Retinal pigment epithelial cell (primary cell): ENCODE measurements around the gene CREBBP.
"Not testable (repeated sequence)": the region's sequence is repeated elsewhere in the genome, so short reads cannot be mapped to it uniquely, and the experiment has no call there.

ENCODE experiments used
- DNase-seq: peaks from one replicate; pipeline ENCODE4 v3.0.0-alpha.2; 2010; ENCODE audit warnings: low read depth
- H3K4me3 ChIP-seq: 2 replicates; pipeline ENCODE4 v1.5.1; 2011; ENCODE audit warnings: mild to moderate bottlenecking, low read length, control low read depth, moderate library complexity
- TF ChIP-seq, protein P1 (sequence below): conservative IDR thresholded peaks from 2 replicates; pipeline ENCODE4 v1.5.1; 2011; ENCODE audit warnings: low read depth, low read length, control low read depth, inconsistent platforms

CREBBP gene

DNA sequence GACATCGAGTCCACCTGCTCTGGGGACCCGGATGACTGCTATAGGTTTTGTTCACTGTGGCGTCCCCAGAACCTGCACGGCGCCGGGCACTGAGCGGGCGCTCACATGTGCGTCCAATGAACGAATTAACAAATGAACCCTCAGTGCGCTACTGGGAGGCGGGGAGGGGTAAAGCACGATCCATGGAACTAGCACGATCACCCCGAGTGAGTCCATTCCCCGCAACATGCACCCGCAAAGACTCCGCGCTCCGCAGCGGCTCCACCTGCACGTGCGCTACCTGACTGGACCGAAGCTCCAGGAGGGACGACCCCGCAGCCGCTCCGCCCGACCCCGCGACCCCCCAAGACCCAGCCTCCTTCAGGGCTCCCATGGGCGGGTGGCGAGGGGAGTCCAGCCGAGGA lies 163.7 kb downstream of the CREBBP start:
- no peak for DNase-seq
- TF ChIP-seq, protein P1, sequence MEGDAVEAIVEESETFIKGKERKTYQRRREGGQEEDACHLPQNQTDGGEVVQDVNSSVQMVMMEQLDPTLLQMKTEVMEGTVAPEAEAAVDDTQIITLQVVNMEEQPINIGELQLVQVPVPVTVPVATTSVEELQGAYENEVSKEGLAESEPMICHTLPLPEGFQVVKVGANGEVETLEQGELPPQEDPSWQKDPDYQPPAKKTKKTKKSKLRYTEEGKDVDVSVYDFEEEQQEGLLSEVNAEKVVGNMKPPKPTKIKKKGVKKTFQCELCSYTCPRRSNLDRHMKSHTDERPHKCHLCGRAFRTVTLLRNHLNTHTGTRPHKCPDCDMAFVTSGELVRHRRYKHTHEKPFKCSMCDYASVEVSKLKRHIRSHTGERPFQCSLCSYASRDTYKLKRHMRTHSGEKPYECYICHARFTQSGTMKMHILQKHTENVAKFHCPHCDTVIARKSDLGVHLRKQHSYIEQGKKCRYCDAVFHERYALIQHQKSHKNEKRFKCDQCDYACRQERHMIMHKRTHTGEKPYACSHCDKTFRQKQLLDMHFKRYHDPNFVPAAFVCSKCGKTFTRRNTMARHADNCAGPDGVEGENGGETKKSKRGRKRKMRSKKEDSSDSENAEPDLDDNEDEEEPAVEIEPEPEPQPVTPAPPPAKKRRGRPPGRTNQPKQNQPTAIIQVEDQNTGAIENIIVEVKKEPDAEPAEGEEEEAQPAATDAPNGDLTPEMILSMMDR: no peak
- H3K4me3 ChIP-seq: peak overlapping the region; percentile 86

DNA sequence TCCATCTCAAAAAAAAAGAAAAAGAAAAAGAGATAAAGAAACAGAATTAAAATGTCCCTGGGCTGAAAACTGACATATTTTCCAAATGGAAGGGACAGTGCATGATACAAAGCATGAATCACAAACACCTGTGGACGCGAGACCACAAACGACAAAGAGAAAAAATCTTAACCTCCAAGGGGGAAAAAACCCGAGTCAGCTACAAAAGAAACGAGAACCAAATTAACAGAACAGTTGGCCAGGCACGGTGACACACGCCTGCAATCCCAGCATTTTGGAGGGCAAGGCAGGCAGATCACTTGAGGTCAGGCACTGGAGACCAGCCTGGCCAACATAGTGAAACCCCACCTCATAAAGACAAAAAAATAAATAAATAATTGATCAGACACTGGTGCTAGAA lies 165.1 kb downstream of the CREBBP start:
- TF ChIP-seq, protein P1: no peak
- DNase-seq: no peak
- H3K4me3 ChIP-seq: no peak overlapping the region

DNA sequence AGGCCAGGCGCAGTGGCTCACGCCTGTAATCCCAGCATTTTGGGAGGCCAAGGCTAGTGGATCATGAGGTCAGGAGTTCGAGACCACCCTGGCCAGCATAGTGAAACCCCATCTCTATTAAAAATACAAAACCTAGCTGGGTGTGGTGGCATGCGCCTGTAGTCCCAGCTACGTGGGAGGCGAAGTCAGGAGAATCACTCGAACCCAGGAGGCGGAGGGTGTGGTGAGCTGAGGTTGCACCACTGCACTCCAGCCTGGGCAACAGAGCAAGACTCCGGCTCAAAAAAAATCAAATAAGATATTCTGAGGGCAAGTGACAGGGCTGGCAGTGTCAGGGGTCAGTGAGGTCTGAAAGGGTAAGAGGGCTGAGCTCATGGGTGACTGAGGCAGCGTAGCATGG lies 166.1 kb downstream of the CREBBP start:
- DNase-seq, H3K4me3 ChIP-seq: not testable (repeated sequence)

DNA sequence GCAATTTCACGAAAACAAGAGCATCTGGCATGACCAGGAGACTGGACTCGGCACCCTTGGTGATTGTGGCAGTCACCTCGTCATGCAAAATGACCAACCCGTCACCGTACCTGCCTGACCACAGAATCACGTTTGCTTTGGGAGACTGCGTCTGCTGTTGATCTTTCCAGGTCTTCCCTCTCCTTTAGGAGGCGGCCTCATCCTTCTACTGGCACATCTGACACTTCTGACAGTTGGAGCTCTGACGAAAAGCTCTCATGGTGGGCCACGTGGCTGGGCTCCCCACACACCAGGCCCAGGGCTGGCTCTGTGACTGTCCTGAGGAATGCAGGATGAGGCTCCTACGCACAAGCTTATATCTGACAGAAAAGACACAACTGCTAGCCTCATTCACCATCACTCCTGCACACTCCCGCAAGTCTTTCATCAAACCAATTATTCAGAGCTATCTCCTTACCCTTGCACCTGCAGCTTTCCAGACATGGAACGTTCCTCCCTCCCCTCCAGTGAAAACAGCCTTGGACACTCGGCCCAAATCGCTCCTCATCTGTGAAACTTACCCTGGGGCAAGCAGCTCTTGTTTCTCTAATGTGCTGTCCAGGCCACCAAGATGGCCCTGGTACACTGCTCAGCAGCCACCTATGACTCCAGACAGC lies 166.8 kb downstream of the CREBBP start:
- TF ChIP-seq, protein P1: no peak

DNA sequence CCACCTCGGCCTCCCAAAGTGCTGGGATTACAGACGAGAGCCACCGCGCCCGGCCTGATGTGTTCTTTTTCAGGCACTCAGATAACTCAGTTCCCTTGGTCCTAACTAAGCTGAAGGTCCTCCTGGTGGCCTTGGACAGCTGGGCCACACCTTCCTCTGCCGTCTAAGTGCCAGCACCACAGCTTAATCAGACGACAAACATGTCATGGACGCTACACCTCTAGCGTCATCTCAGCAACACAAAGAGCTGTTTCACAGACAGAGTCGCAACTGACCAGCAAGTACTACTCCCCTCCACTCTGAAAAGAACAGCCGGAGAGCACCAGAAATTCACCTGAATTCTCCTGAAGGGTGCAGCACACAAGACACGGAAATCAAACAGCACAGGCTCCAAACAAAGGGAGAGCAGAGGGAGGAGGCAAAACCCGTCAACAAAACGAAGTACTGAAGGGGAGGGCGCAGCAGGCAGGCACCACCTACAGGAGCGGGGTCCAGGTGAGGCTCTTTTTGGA lies 167.6 kb downstream of the CREBBP start:
- no peak overlapping the region for H3K4me3 ChIP-seq
- DNase-seq: no peak
- TF ChIP-seq, protein P1: no peak

More for the DNA sequence above, 166.8 kb downstream of the CREBBP start:
- H3K4me3 ChIP-seq: no peak overlapping the region
- no peak for DNase-seq

DNA sequence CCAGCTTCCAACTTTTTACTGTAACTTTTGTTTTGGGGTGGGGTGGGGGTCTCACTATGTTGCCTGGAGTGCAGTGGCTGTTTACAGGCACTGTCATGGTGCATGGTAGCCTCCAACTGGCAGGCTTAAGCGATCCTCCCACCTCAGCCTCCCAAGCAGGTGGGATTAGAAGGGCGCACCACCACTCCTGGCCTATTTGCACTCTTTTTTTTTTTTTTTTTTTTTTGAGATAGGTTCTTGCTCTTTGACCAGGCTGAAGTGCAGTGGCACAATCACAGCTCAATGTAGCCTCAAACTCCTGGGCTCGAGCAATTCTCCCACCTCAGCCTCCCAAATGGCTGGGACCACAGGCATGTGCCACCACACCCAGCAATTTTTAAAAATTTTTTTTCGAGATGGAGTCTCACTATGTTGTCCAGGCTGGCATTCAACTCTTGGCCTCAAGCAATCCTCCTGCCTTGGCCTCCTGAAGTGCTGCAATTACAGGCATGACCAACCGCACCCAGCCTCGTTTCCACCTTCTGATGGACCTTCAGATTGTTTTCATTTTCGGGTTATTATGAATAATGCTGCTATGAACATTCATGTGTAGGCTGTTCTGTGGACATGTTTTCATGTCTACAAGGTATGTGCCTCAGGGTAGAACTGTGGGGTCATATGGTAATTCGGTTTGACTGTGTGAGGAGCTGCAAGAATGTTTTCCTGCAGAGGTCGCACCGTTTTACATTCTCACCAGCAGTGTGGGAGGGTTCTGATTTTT lies 174.1 kb downstream of the CREBBP start:
- no peak for DNase-seq
- TF ChIP-seq, protein P1: no peak
- H3K4me3 ChIP-seq: no peak overlapping the region

DNA sequence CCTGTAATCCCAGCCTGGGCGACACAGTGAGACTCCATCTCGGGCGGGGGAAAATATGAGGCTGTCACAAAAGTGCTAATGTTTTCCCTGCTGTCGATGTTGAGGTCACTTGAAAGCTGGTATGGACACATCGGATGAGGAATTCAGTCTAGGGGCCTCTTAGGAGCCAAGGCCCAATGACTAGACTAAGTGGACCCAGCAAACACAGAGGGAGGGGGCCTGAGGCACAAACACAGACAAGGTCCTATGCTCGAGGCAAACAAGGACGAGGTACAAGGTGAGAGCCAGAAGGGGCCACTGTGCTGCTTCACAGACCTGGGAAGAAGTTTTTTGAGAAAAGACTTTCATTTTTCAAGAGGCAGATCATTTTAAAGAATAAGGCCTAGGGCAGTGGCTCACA lies 178.4 kb downstream of the CREBBP start:
- TF ChIP-seq, protein P1: no peak
- DNase-seq: no peak
- no peak overlapping the region for H3K4me3 ChIP-seq
